Esophagus (tissue), 2 donors: Measurements from ENCODE around the gene GGTLC2. TPM values are rescaled to one million over a fixed set of nuclear protein-coding genes. Genes with fewer than 3 reads are reported as not detected.
A peak's percentile ranks its signal among the peaks of the same experiment; 100 is the strongest.
"Not testable (repeated sequence)": the region's sequence is repeated elsewhere in the genome, so short reads cannot be mapped to it uniquely, and the experiment has no call there.

Experiments
- H3K27ac ChIP-seq, 2 donors: one replicate each; pipeline ENCODE4 v1.5.1; 2013; ENCODE audit warnings: low read depth in 2 of 2, mild to moderate bottlenecking in 2 of 2, inconsistent platforms in 1 of 2, low read length in 1 of 2, moderate library complexity in 1 of 2
- H3K27me3 ChIP-seq, 2 donors: one replicate each; pipeline ENCODE4 v1.6.1; 2013; ENCODE audit warnings: low read length in 2 of 2, control low read depth in 1 of 2, mild to moderate bottlenecking in 1 of 2; ENCODE audit not compliant: insufficient read depth in 2 of 2, control insufficient read depth in 1 of 2
- H3K36me3 ChIP-seq, 2 donors: one replicate each; pipeline ENCODE4 v1.6.1; 2013; ENCODE audit warnings: low read length in 1 of 2; ENCODE audit not compliant: control insufficient read depth in 2 of 2, insufficient read depth in 2 of 2
- H3K4me1 ChIP-seq, 2 donors: one replicate each; pipeline ENCODE4 v1.6.1; 2013; ENCODE audit warnings: low read length in 1 of 2; ENCODE audit not compliant: control insufficient read depth in 2 of 2, insufficient read depth in 2 of 2
- H3K4me3 ChIP-seq, 2 donors: one replicate each; pipeline ENCODE4 v1.5.1; 2013; ENCODE audit warnings: low read length in 2 of 2, mild to moderate bottlenecking in 2 of 2, low read depth in 1 of 2, moderate library complexity in 1 of 2
- H3K9me3 ChIP-seq, 2 donors: one replicate each; pipeline ENCODE4 v1.6.1; 2013; ENCODE audit warnings: mild to moderate bottlenecking in 2 of 2, low read depth in 1 of 2, low read length in 1 of 2, moderate library complexity in 1 of 2; ENCODE audit not compliant: control insufficient read depth in 2 of 2, insufficient read depth in 1 of 2
- WGBS, 2 donors: extraction: QIAGEN DNeasy Blood & Tissue Kit; methylation state at CpG; one replicate each; pipeline ENCODE4 v1.1.7; 2013; 5-methylcytosine and 5-hydroxymethylcytosine counted together
- polyA plus RNA-seq, 2 donors: library from polyadenylated mRNA; stranded (reverse); fragments of 200-250 nt; gene quantifications; one replicate each; pipeline ENCODE4 v1.2.3, GENCODE V29; 2013
- donor health status: healthy with polysubstance abuse.
- donor health status: Bipolar disorder and iron deficiency.

Gene GGTLC2
- polyA plus RNA-seq, 2 donors = not detected

GRCh38 chr22:22686202-22687115, 42.0 kb downstream of the GGTLC2 start:
- WGBS, 2 donors = 86 to 88% methylated on average over 8 of the region's 8 CpGs
- not testable (repeated sequence) for H3K4me3 ChIP-seq, H3K9me3 ChIP-seq, H3K27me3 ChIP-seq, H3K4me1 ChIP-seq, H3K27ac ChIP-seq, H3K36me3 ChIP-seq

- 69 to 74% methylated on average over 4 of the region's 4 CpGs for WGBS, 2 donors
- Histone ChIP-seq H3K36me3 (no peaks in the 10 kb centered on the region), H3K4me3 (no peak overlapping the region), H3K27me3 (no peaks in the 10 kb centered on the region), H3K27ac (no peak overlapping the region), H3K4me1 (peaks cover 0 to 2% of the 10 kb centered on the region in 2 donors), H3K9me3 (no peaks in the 10 kb centered on the region)
Observed at GRCh38 chr22:22687638-22688500, 43.5 kb downstream of the GGTLC2 start.

- no peak overlapping the region for H3K4me3 ChIP-seq
- H3K9me3 ChIP-seq = no peaks in the 10 kb centered on the region
- no peaks in the 10 kb centered on the region for H3K4me1 ChIP-seq
- no peak overlapping the region for H3K27ac ChIP-seq
- H3K27me3 ChIP-seq = no peaks in the 10 kb centered on the region
- 76 to 83% methylated on average over 4 of the region's 4 CpGs for WGBS, 2 donors
- no peaks in the 10 kb centered on the region for H3K36me3 ChIP-seq
Observed at GRCh38 chr22:22689621-22690345, 45.4 kb downstream of the GGTLC2 start.

GRCh38 chr22:22691055-22691454, 46.6 kb downstream of the GGTLC2 start:
- H3K9me3 ChIP-seq = no peaks in the 10 kb centered on the region
- 84 to 85% methylated on average over 5 of the region's 5 CpGs for WGBS, 2 donors
- H3K27me3 ChIP-seq = no peaks in the 10 kb centered on the region
- H3K4me3 ChIP-seq = no peak overlapping the region
- no peaks in the 10 kb centered on the region for H3K36me3 ChIP-seq
- no peak overlapping the region for H3K27ac ChIP-seq
- no peaks in the 10 kb centered on the region for H3K4me1 ChIP-seq

GRCh38 chr22:22691716-22692701, 47.6 kb downstream of the GGTLC2 start:
- H3K36me3 ChIP-seq = no peaks in the 10 kb centered on the region
- 71 to 74% methylated on average over 8 of the region's 8 CpGs for WGBS, 2 donors
- H3K9me3 ChIP-seq = no peaks in the 10 kb centered on the region

GRCh38 chr22:22692707-22693530, 48.5 kb downstream of the GGTLC2 start:
- H3K4me3 ChIP-seq = no peak overlapping the region
- no peaks in the 10 kb centered on the region for H3K9me3 ChIP-seq
- H3K27ac ChIP-seq = peak overlapping the region in 1 of 2 donors; percentile 11
- 26 to 30% methylated on average over 8 of the region's 8 CpGs for WGBS, 2 donors
- no peaks in the 10 kb centered on the region for H3K27me3 ChIP-seq
- H3K4me1 ChIP-seq = no peaks in the 10 kb centered on the region
- no peaks in the 10 kb centered on the region for H3K36me3 ChIP-seq

More at GRCh38 chr22:22691716-22692701, 47.6 kb downstream of the GGTLC2 start:
- no peak overlapping the region for H3K4me3 ChIP-seq
- no peaks in the 10 kb centered on the region for H3K27me3 ChIP-seq
- H3K27ac ChIP-seq = no peak overlapping the region
- no peaks in the 10 kb centered on the region for H3K4me1 ChIP-seq

- Histone ChIP-seq H3K4me3 (no peak overlapping the region), H3K9me3 (no peaks in the 10 kb centered on the region), H3K27me3 (no peaks in the 10 kb centered on the region), H3K4me1 (no peaks in the 10 kb centered on the region), H3K36me3 (no peaks in the 10 kb centered on the region), H3K27ac (no peak overlapping the region)
- 70 to 83% methylated on average over 2 of the region's 2 CpGs for WGBS, 2 donors
Observed at GRCh38 chr22:22693531-22693884, 49.1 kb downstream of the GGTLC2 start.

GRCh38 chr22:22694106-22694505, 49.7 kb downstream of the GGTLC2 start:
- Histone ChIP-seq H3K4me1 (no peaks in the 10 kb centered on the region), H3K27ac (no peak overlapping the region), H3K27me3 (no peaks in the 10 kb centered on the region), H3K4me3 (no peak overlapping the region), H3K9me3 (no peaks in the 10 kb centered on the region), H3K36me3 (no peaks in the 10 kb centered on the region)
- WGBS, 2 donors = 73 to 76% methylated on average over 1 of the region's 1 CpG
